Upper lobe of left lung (tissue), 4 donors: ENCODE measurements around the gene SYT14.

Experiments used
- EP300 ChIP-seq, 4 donors: sonication (generic); formaldehyde crosslinking; IDR thresholded peaks; one replicate each; pipeline ENCODE4 v1.5.1; 2017; ENCODE audit warnings: antibody characterized with exemption in 4 of 4, control low read depth in 2 of 4
- POLR2A ChIP-seq, 4 donors: fragments of 450-650 bp; IDR thresholded peaks; one replicate each; pipeline ENCODE4 v1.5.1; 2016 to 2017; ENCODE audit warnings: antibody characterized with exemption in 4 of 4, mild to moderate bottlenecking in 2 of 4
- POLR2AphosphoS5 ChIP-seq, 2 donors: sonication (generic); formaldehyde crosslinking; IDR thresholded peaks; one replicate each; pipeline ENCODE4 v1.5.1; 2017; ENCODE audit warnings: antibody characterized with exemption in 2 of 2
- TF ChIP-seq, protein P1 (sequence below), 6 experiments: fragments of 450-650 bp in 4 of 6; fragments of 200-600 bp in 2 of 6; sonication (generic) in 2 of 6; IDR thresholded peaks; one replicate each; pipeline ENCODE4 v1.5.1; 2016 to 2019; ENCODE audit warnings: antibody characterized with exemption in 6 of 6

DNA sequence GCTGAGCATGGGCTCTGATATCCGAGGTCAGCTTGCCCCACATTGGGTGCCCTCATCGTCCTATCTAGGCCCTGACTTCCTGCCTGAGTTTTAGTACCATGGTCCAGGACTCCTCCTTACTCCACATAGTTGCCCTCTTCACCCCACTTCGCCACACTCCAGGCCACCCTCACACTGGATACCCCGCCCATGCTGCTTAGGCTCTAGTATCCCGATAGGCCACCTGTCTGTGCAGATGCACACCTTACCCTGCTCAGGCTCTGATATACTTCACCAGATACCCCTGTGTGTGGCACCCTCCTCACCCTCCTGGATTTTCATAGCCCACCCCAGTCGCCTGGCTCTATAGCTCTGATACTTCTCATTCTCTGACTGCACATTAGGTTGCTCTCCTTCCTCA lies 149.0 kb downstream of the SYT14 start:
- TF ChIP-seq, protein P1, sequence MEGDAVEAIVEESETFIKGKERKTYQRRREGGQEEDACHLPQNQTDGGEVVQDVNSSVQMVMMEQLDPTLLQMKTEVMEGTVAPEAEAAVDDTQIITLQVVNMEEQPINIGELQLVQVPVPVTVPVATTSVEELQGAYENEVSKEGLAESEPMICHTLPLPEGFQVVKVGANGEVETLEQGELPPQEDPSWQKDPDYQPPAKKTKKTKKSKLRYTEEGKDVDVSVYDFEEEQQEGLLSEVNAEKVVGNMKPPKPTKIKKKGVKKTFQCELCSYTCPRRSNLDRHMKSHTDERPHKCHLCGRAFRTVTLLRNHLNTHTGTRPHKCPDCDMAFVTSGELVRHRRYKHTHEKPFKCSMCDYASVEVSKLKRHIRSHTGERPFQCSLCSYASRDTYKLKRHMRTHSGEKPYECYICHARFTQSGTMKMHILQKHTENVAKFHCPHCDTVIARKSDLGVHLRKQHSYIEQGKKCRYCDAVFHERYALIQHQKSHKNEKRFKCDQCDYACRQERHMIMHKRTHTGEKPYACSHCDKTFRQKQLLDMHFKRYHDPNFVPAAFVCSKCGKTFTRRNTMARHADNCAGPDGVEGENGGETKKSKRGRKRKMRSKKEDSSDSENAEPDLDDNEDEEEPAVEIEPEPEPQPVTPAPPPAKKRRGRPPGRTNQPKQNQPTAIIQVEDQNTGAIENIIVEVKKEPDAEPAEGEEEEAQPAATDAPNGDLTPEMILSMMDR (IDR thresholded peaks at IDR 0.05) = no peak
- TF ChIP-seq EP300 (IDR thresholded peaks at IDR 0.05) (no peak), POLR2A (IDR thresholded peaks at IDR 0.05) (no peak), POLR2AphosphoS5 (IDR thresholded peaks at IDR 0.05) (no peak)
